ENCODE data around the gene FBXW9. TPM values are rescaled to one million over a fixed set of nuclear protein-coding genes. Genes with fewer than 3 reads are reported as not detected.

Gene FBXW9
- total and polyA plus RNA-seq, 11 donors: 1.0 to 5.0 (median 2.4) TPM

GRCh38 chr19:12649941-12650340 lies 46.5 kb downstream of the FBXW9 start:
- TF ChIP-seq, protein P1, sequence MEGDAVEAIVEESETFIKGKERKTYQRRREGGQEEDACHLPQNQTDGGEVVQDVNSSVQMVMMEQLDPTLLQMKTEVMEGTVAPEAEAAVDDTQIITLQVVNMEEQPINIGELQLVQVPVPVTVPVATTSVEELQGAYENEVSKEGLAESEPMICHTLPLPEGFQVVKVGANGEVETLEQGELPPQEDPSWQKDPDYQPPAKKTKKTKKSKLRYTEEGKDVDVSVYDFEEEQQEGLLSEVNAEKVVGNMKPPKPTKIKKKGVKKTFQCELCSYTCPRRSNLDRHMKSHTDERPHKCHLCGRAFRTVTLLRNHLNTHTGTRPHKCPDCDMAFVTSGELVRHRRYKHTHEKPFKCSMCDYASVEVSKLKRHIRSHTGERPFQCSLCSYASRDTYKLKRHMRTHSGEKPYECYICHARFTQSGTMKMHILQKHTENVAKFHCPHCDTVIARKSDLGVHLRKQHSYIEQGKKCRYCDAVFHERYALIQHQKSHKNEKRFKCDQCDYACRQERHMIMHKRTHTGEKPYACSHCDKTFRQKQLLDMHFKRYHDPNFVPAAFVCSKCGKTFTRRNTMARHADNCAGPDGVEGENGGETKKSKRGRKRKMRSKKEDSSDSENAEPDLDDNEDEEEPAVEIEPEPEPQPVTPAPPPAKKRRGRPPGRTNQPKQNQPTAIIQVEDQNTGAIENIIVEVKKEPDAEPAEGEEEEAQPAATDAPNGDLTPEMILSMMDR (IDR thresholded peaks at IDR 0.05): no peak
- no peak for TF ChIP-seq POLR2A (IDR thresholded peaks at IDR 0.05)
- 96 to 98% (median 96%) methylated on average over 10 of the region's 10 CpGs for WGBS, 4 donors
- peaks cover 3 to 18% (median 10%) of the 10 kb centered on the region in 12 donors for H3K4me1 ChIP-seq
- no peaks in the 10 kb centered on the region for H3K9me3 ChIP-seq
- H3K4me3 ChIP-seq: no peak overlapping the region
- no peak for DNase-seq
- no peak overlapping the region for H3K27ac ChIP-seq
- intact Hi-C loops (cut with DNase I): no loop called here
- peaks cover 0 to 32% (median 9%) of the 10 kb centered on the region in 9 donors for H3K36me3 ChIP-seq
- ATAC-seq: no peak
- H3K27me3 ChIP-seq: no peaks in the 10 kb centered on the region

- H3K36me3 ChIP-seq: peaks cover 0 to 23% (median 0%) of the 10 kb centered on the region in 9 donors
- 10 to 18% (median 15%) methylated on average over 15 to 29 of the region's 29 CpGs for WGBS, 4 donors
- intact Hi-C loops (cut with DNase I): no loop called here
- no peaks in the 10 kb centered on the region for H3K27me3 ChIP-seq
- no peak overlapping the region for H3K27ac ChIP-seq
- H3K4me3 ChIP-seq: peak overlapping the region in 11 of 12 donors; percentile 5 to 44 (median 37)
- DNase-seq (no peak), ATAC-seq (peak in 3 of 4 donors; percentile 49 to 59 (median 57))
- TF ChIP-seq, protein P1 (IDR thresholded peaks at IDR 0.05): peak in 9 of 12 donors; percentile 13 to 47 (median 20)
- TF ChIP-seq POLR2A (IDR thresholded peaks at IDR 0.05): no peak
- no peaks in the 10 kb centered on the region for H3K9me3 ChIP-seq
- peaks cover 3 to 18% (median 10%) of the 10 kb centered on the region in 12 donors for H3K4me1 ChIP-seq
Measured at GRCh38 chr19:12648088-12648487, 48.3 kb downstream of the FBXW9 start.

- 14 to 21% (median 18%) methylated on average over 30 to 31 of the region's 31 CpGs for WGBS, 4 donors
Measured at GRCh38 chr19:12647490-12648071, 48.9 kb downstream of the FBXW9 start.

GRCh38 chr19:12647047-12647446 lies 49.4 kb downstream of the FBXW9 start:
- no peaks in the 10 kb centered on the region for H3K27me3 ChIP-seq
- H3K9me3 ChIP-seq: no peaks in the 10 kb centered on the region
- ATAC-seq (no peak), DNase-seq (no peak)
- no peak for TF ChIP-seq POLR2A (IDR thresholded peaks at IDR 0.05)
- TF ChIP-seq, protein P1 (IDR thresholded peaks at IDR 0.05): no peak
- intact Hi-C loops (cut with DNase I): no loop called here
- 82 to 87% (median 86%) methylated on average over 8 of the region's 8 CpGs for WGBS, 4 donors
- H3K36me3 ChIP-seq: peaks cover 0 to 20% (median 0%) of the 10 kb centered on the region in 9 donors
- peaks cover 3 to 18% (median 10%) of the 10 kb centered on the region in 12 donors for H3K4me1 ChIP-seq
- H3K27ac ChIP-seq: no peak overlapping the region
- no peak overlapping the region for H3K4me3 ChIP-seq

More at GRCh38 chr19:12647490-12648071, 48.9 kb downstream of the FBXW9 start:
- DNase-seq (peak in 3 of 5 donors; percentile 67 to 81 (median 77)), ATAC-seq (peak; percentile 30 to 93 (median 86))
- Histone ChIP-seq H3K27ac (no peak overlapping the region), H3K27me3 (no peaks in the 10 kb centered on the region), H3K4me3 (peak overlapping the region in 11 of 12 donors; percentile 5 to 44 (median 37)), H3K9me3 (no peaks in the 10 kb centered on the region), H3K36me3 (peaks cover 0 to 23% (median 0%) of the 10 kb centered on the region in 9 donors), H3K4me1 (peaks cover 3 to 18% (median 10%) of the 10 kb centered on the region in 12 donors)
- intact Hi-C loops (cut with DNase I): no loop called here
- TF ChIP-seq, protein P1 (IDR thresholded peaks at IDR 0.05): no peak
- TF ChIP-seq POLR2A (IDR thresholded peaks at IDR 0.05): no peak
